Measurements from ENCODE around the gene FAM151A.
"Not testable (repeated sequence)": the region's sequence is repeated elsewhere in the genome, so short reads cannot be mapped to it uniquely, and the experiment has no call there.

The FAM151A gene

GRCh38 chr1:54636461-54637446, 13.4 kb upstream of the FAM151A start:
- not testable (repeated sequence) for DNase-seq (ENCODE audit: low read depth, low spot score)

GRCh38 chr1:54635804-54636203, 12.5 kb upstream of the FAM151A start:
- not testable (repeated sequence) for DNase-seq (ENCODE audit: low read depth, low spot score)

- no peak for DNase-seq (ENCODE audit: low read depth, low spot score)
Observed at GRCh38 chr1:54627196-54627595, 3.9 kb upstream of the FAM151A start.

GRCh38 chr1:54624466-54625464, 1.4 kb upstream of the FAM151A start:
- no peak for DNase-seq (ENCODE audit: low read depth, low spot score)

- DNase-seq (ENCODE audit: low read depth, low spot score), result no peak
Observed at GRCh38 chr1:54619749-54620148, 3.6 kb downstream of the FAM151A start.

GRCh38 chr1:54615531-54616279, 7.6 kb downstream of the FAM151A start:
- no peak for DNase-seq (ENCODE audit: low read depth, low spot score)

- no peak for DNase-seq (ENCODE audit: low read depth, low spot score)
Observed at GRCh38 chr1:54614563-54614962, 8.8 kb downstream of the FAM151A start.

- no peak for DNase-seq (ENCODE audit: low read depth, low spot score)
Observed at GRCh38 chr1:54614024-54614423, 9.3 kb downstream of the FAM151A start.

GRCh38 chr1:54611621-54612020, 11.7 kb downstream of the FAM151A start:
- no peak for DNase-seq (ENCODE audit: low read depth, low spot score)

GRCh38 chr1:54610601-54611580, 12.4 kb downstream of the FAM151A start:
- no peak for DNase-seq (ENCODE audit: low read depth, low spot score)

- DNase-seq (ENCODE audit: low read depth, low spot score), result no peak
Observed at GRCh38 chr1:54610048-54610447, 13.3 kb downstream of the FAM151A start.

- no peak for DNase-seq (ENCODE audit: low read depth, low spot score)
Observed at GRCh38 chr1:54609301-54609921, 13.9 kb downstream of the FAM151A start.

- DNase-seq (ENCODE audit: low read depth, low spot score), result no peak
Observed at GRCh38 chr1:54608566-54609230, 14.6 kb downstream of the FAM151A start.

GRCh38 chr1:54607821-54608565, 15.3 kb downstream of the FAM151A start:
- no peak for DNase-seq (ENCODE audit: low read depth, low spot score)

GRCh38 chr1:54606990-54607325, 16.4 kb downstream of the FAM151A start:
- no peak for DNase-seq (ENCODE audit: low read depth, low spot score)

- no peak for DNase-seq (ENCODE audit: low read depth, low spot score)
Observed at GRCh38 chr1:54606096-54606989, 17.0 kb downstream of the FAM151A start.

GRCh38 chr1:54604572-54605370, 18.6 kb downstream of the FAM151A start:
- no peak for DNase-seq (ENCODE audit: low read depth, low spot score)
